Mammary epithelial cell (primary cell): ENCODE measurements around the gene SPECC1L.

Experiments used
- EZH2 ChIP-seq: IDR thresholded peaks from 2 replicates; pipeline ENCODE4 v1.6.1; 2012; ENCODE audit warnings: low read length, inconsistent platforms, borderline replicate concordance
- TF ChIP-seq, protein P1 (sequence below), 2 donors: IDR thresholded peaks in 1 of 2; conservative IDR thresholded peaks in 1 of 2; 2 replicates each; pipeline ENCODE4 v1.5.1; 2011 to 2012; ENCODE audit warnings: inconsistent platforms in 2 of 2, low read length in 2 of 2, mild to moderate bottlenecking in 2 of 2, control low read depth in 1 of 2, low read depth in 1 of 2; ENCODE audit not compliant: insufficient read depth in 1 of 2; ENCODE audit errors: extremely low read depth in 1 of 2

DNA sequence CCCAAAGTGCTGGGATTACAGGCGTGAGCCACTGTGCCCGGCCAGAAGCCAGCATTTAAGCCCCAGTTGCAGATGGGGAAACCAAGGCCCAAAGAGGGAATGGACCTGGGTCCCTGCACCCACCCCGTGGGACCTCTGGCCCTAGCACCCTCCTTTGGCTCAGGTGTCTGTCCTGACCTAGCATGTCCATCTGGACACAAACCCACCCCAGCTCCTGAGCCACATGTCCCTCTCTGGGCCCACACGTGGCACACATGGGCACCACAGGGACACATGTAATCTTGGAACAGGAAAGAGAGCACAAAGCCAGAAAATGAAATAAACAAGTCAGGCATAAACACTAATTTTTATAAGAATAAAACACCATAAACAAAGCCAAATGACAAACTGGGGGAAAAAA, 35.3 kb upstream of the SPECC1L start:
- no peak for TF ChIP-seq EZH2
- TF ChIP-seq, protein P1, sequence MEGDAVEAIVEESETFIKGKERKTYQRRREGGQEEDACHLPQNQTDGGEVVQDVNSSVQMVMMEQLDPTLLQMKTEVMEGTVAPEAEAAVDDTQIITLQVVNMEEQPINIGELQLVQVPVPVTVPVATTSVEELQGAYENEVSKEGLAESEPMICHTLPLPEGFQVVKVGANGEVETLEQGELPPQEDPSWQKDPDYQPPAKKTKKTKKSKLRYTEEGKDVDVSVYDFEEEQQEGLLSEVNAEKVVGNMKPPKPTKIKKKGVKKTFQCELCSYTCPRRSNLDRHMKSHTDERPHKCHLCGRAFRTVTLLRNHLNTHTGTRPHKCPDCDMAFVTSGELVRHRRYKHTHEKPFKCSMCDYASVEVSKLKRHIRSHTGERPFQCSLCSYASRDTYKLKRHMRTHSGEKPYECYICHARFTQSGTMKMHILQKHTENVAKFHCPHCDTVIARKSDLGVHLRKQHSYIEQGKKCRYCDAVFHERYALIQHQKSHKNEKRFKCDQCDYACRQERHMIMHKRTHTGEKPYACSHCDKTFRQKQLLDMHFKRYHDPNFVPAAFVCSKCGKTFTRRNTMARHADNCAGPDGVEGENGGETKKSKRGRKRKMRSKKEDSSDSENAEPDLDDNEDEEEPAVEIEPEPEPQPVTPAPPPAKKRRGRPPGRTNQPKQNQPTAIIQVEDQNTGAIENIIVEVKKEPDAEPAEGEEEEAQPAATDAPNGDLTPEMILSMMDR (conservative IDR thresholded peaks at IDR 0.05 in 1 of 2, IDR thresholded peaks at IDR 0.05 in 1 of 2; ENCODE audit: extremely low read depth in 1 of 2, insufficient read depth in 1 of 2, low read depth in 1 of 2, low read length in 2 of 2): no peak
